Transverse colon (tissue), 4 donors: Measurements from ENCODE around the gene MED8.

Source experiments
- EP300 ChIP-seq: sonication (generic); formaldehyde crosslinking; IDR thresholded peaks from one replicate; pipeline ENCODE4 v1.6.1; 2017; ENCODE audit warnings: antibody characterized with exemption, low read depth
- POLR2A ChIP-seq: fragments of 450-650 bp; IDR thresholded peaks from one replicate; pipeline ENCODE4 v1.6.1; 2016; ENCODE audit warnings: antibody characterized with exemption, mild to moderate bottlenecking, moderate library complexity
- POLR2AphosphoS5 ChIP-seq, 3 donors: sonication (generic); formaldehyde crosslinking; IDR thresholded peaks; one replicate each; pipeline ENCODE4 v1.6.1; 2016; ENCODE audit warnings: antibody characterized with exemption in 3 of 3
- TF ChIP-seq, protein P1 (sequence below), 5 experiments: fragments of 200-600 bp in 3 of 5; fragments of 450-650 bp in 2 of 5; sonication (generic) in 3 of 5; IDR thresholded peaks; 1 replicate in 2 of 5; 2 replicates in 3 of 5; pipeline ENCODE4 v1.5.1; 2016 to 2017; ENCODE audit warnings: antibody characterized with exemption in 5 of 5, inconsistent platforms in 3 of 5, mild to moderate bottlenecking in 2 of 5, moderate library complexity in 1 of 5

DNA sequence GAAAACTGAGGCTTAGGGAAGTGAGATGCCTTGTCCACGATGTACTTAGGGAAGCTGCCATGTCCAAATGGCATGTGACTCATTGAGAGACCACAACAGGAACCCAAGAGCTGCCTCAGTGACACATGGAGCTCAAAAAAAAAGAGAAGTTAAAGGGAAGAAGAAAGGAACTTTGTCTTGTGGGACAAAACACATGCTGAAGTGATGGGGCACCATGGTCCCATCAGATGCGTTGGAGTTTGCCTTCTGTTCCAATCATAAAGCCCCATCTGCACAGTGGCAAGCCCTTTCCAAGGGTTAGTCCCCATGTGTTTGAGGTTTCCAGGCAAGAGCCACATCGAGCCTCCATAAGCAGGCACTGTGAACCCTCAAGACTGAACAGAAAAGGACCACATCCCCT, 8.0 kb downstream of the MED8 start:
- TF ChIP-seq, protein P1, sequence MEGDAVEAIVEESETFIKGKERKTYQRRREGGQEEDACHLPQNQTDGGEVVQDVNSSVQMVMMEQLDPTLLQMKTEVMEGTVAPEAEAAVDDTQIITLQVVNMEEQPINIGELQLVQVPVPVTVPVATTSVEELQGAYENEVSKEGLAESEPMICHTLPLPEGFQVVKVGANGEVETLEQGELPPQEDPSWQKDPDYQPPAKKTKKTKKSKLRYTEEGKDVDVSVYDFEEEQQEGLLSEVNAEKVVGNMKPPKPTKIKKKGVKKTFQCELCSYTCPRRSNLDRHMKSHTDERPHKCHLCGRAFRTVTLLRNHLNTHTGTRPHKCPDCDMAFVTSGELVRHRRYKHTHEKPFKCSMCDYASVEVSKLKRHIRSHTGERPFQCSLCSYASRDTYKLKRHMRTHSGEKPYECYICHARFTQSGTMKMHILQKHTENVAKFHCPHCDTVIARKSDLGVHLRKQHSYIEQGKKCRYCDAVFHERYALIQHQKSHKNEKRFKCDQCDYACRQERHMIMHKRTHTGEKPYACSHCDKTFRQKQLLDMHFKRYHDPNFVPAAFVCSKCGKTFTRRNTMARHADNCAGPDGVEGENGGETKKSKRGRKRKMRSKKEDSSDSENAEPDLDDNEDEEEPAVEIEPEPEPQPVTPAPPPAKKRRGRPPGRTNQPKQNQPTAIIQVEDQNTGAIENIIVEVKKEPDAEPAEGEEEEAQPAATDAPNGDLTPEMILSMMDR (IDR thresholded peaks at IDR 0.05) = no peak
- no peak for TF ChIP-seq POLR2A
- TF ChIP-seq EP300 = no peak
- no peak for TF ChIP-seq POLR2AphosphoS5 (IDR thresholded peaks at IDR 0.05)
